ENCODE results near the gene CEP55. TPM values are rescaled to one million over a fixed set of nuclear protein-coding genes. Genes with fewer than 3 reads are reported as not detected.

CEP55 gene
- total and polyA plus RNA-seq, 7 donors, result 0.10 to 0.29 (median 0.20) TPM; not detected in 3

GRCh38 chr10:93559490-93559889 lies 63.1 kb downstream of the CEP55 start:
- 90 to 94% (median 94%) methylated on average over 9 of the region's 9 CpGs for WGBS, 3 donors
- no peak for TF ChIP-seq CTCF (IDR thresholded peaks at IDR 0.05)
- Histone ChIP-seq H3K36me3 (ENCODE audit: insufficient read depth in 1 of 2, low read depth in 1 of 2) (no peaks in the 10 kb centered on the region), H3K27ac (no peak overlapping the region), H3K4me1 (no peaks in the 10 kb centered on the region), H3K27me3 (ENCODE audit: insufficient read depth in 3 of 3, low read length in 2 of 3) (peaks cover 0 to 3% (median 2%) of the 10 kb centered on the region in 3 donors), H3K9me3 (no peaks in the 10 kb centered on the region), H3K4me3 (no peak overlapping the region)
- DNase-seq (no peak), ATAC-seq (no peak)
- intact Hi-C loops (cut with DNase I), result no loop called here

GRCh38 chr10:93560541-93560940 lies 64.1 kb downstream of the CEP55 start:
- ATAC-seq, result no peak
- no peak for TF ChIP-seq CTCF (IDR thresholded peaks at IDR 0.05)
- peaks cover 0 to 10% (median 3%) of the 10 kb centered on the region in 3 donors for H3K27me3 ChIP-seq (ENCODE audit: insufficient read depth in 3 of 3, low read length in 2 of 3)
- intact Hi-C loops (cut with DNase I), result no loop called here
- no peaks in the 10 kb centered on the region for H3K4me1 ChIP-seq
- WGBS, 3 donors, result 86 to 94% (median 91%) methylated on average over 6 of the region's 6 CpGs
- H3K36me3 ChIP-seq (ENCODE audit: insufficient read depth in 1 of 2, low read depth in 1 of 2), result no peaks in the 10 kb centered on the region
- DNase-seq, result no peak
- H3K9me3 ChIP-seq, result no peaks in the 10 kb centered on the region
- no peak overlapping the region for H3K27ac ChIP-seq
- no peak overlapping the region for H3K4me3 ChIP-seq

GRCh38 chr10:93565446-93565845 lies 69.0 kb downstream of the CEP55 start:
- WGBS, 3 donors, result 67 to 81% (median 71%) methylated on average over 3 of the region's 3 CpGs
- no peaks in the 10 kb centered on the region for H3K36me3 ChIP-seq (ENCODE audit: insufficient read depth in 1 of 2, low read depth in 1 of 2)
- intact Hi-C loops (cut with DNase I), result no loop called here
- DNase-seq (no peak), ATAC-seq (no peak)
- H3K27me3 ChIP-seq (ENCODE audit: insufficient read depth in 3 of 3, low read length in 2 of 3), result peaks cover 0 to 50% (median 13%) of the 10 kb centered on the region in 3 donors
- H3K4me3 ChIP-seq, result no peak overlapping the region
- TF ChIP-seq CTCF (IDR thresholded peaks at IDR 0.05), result no peak
- no peaks in the 10 kb centered on the region for H3K9me3 ChIP-seq
- no peak overlapping the region for H3K27ac ChIP-seq
- peaks cover 5% of the 10 kb centered on the region for H3K4me1 ChIP-seq

- no peak for TF ChIP-seq CTCF (IDR thresholded peaks at IDR 0.05)
- Histone ChIP-seq H3K4me1 (peaks cover 5% of the 10 kb centered on the region), H3K4me3 (peak within 1 kb of the TSS; percentile 56), H3K36me3 (ENCODE audit: insufficient read depth in 1 of 2, low read depth in 1 of 2) (no peaks in the 10 kb centered on the region), H3K27ac (no peak within 1 kb of the TSS), H3K9me3 (no peaks in the 10 kb centered on the region), H3K27me3 (ENCODE audit: insufficient read depth in 3 of 3, low read length in 2 of 3) (peaks cover 0 to 57% (median 13%) of the 10 kb centered on the region in 3 donors)
- DNase-seq, result peak; percentile 43 to 67
- intact Hi-C loops (cut with DNase I), result no loop called here
- ATAC-seq, result peak in 2 of 4 donors; percentile 21 to 32
- WGBS, 3 donors, result 1% methylated on average over 55 to 85 of the region's 85 CpGs
Observed at GRCh38 chr10:93566435-93567276, 70.2 kb downstream of the CEP55 start, which contains the start of gene FFAR4. TSS of gene FFAR4 (plus strand) at chr10:93566665. CDS start at chr10:93566721, 56 bp downstream.

Measured in psoas muscle (tissue), 8 donors.